BE2C (cell line): ENCODE data around the gene CLINT1.
"Not testable (repeated sequence)": the region's sequence is repeated elsewhere in the genome, so short reads cannot be mapped to it uniquely, and the experiment has no call there.

Experiments
- DNase-seq: peaks from one replicate; pipeline ENCODE4 v3.0.0-alpha.2; 2020
- H3K27me3 ChIP-seq: fragments of 250-450 bp; sonication (Bioruptor Pico); 2 replicates; pipeline ENCODE4 v1.5.1; 2020; ENCODE audit warnings: mild to moderate bottlenecking
- H3K36me3 ChIP-seq: fragments of 250-450 bp; sonication (Bioruptor Pico); 2 replicates; pipeline ENCODE4 v1.5.1; 2020; ENCODE audit warnings: mild to moderate bottlenecking
- H3K4me1 ChIP-seq: fragments of 250-450 bp; sonication (Bioruptor Pico); 2 replicates; pipeline ENCODE4 v1.5.1; 2020
- H3K4me3 ChIP-seq: 2 replicates; pipeline ENCODE4 v1.5.1; 2011; ENCODE audit warnings: low read depth, low read length
- H3K9me3 ChIP-seq: fragments of 250-450 bp; sonication (Bioruptor Pico); 2 replicates; pipeline ENCODE4 v1.5.1; 2020
- CTCF ChIP-seq: IDR thresholded peaks from 2 replicates; pipeline ENCODE4 v1.5.1; 2012; ENCODE audit warnings: mild to moderate bottlenecking, low read depth, low read length

The CLINT1 gene

GRCh38 chr5:157893611-157894010 lies 34.7 kb upstream of the CLINT1 start:
- Histone ChIP-seq H3K9me3 (no peaks in the 10 kb centered on the region), H3K27me3 (no peaks in the 10 kb centered on the region), H3K4me1 (no peaks in the 10 kb centered on the region), H3K36me3 (no peaks in the 10 kb centered on the region), H3K4me3 (no peak overlapping the region)
- no peak for TF ChIP-seq CTCF
- DNase-seq: no peak

GRCh38 chr5:157892974-157893373 lies 34.0 kb upstream of the CLINT1 start:
- Histone ChIP-seq H3K36me3 (no peaks in the 10 kb centered on the region), H3K4me1 (no peaks in the 10 kb centered on the region), H3K27me3 (no peaks in the 10 kb centered on the region), H3K9me3 (no peaks in the 10 kb centered on the region), H3K4me3 (no peak overlapping the region)
- no peak for TF ChIP-seq CTCF
- no peak for DNase-seq

GRCh38 chr5:157890836-157891597 lies 32.1 kb upstream of the CLINT1 start:
- DNase-seq: no peak
- Histone ChIP-seq H3K36me3 (no peaks in the 10 kb centered on the region), H3K9me3 (no peaks in the 10 kb centered on the region), H3K4me3 (no peak overlapping the region), H3K27me3 (no peaks in the 10 kb centered on the region), H3K4me1 (no peaks in the 10 kb centered on the region)
- no peak for TF ChIP-seq CTCF

- TF ChIP-seq CTCF: no peak
- Histone ChIP-seq H3K4me1 (no peaks in the 10 kb centered on the region), H3K4me3 (no peak overlapping the region), H3K27me3 (no peaks in the 10 kb centered on the region), H3K9me3 (no peaks in the 10 kb centered on the region), H3K36me3 (no peaks in the 10 kb centered on the region)
- no peak for DNase-seq
Observed at GRCh38 chr5:157888814-157889532, 30.0 kb upstream of the CLINT1 start.

- H3K36me3 ChIP-seq: no peaks in the 10 kb centered on the region
- H3K4me1 ChIP-seq: no peaks in the 10 kb centered on the region
- no peak overlapping the region for H3K4me3 ChIP-seq
- no peaks in the 10 kb centered on the region for H3K9me3 ChIP-seq
- no peak for DNase-seq
- TF ChIP-seq CTCF: no peak
- no peaks in the 10 kb centered on the region for H3K27me3 ChIP-seq
Observed at GRCh38 chr5:157886796-157887380, 27.9 kb upstream of the CLINT1 start.

- not testable (repeated sequence) for H3K4me1 ChIP-seq, DNase-seq, H3K27me3 ChIP-seq, H3K9me3 ChIP-seq, H3K36me3 ChIP-seq, H3K4me3 ChIP-seq
Observed at GRCh38 chr5:157885051-157885450, 26.1 kb upstream of the CLINT1 start.

GRCh38 chr5:157881498-157881897 lies 22.6 kb upstream of the CLINT1 start:
- H3K4me3 ChIP-seq, DNase-seq, H3K4me1 ChIP-seq, H3K9me3 ChIP-seq, H3K27me3 ChIP-seq, H3K36me3 ChIP-seq: not testable (repeated sequence)
